H9 (cell line): ENCODE measurements around the gene SCARB2. TPM values are rescaled to one million over a fixed set of nuclear protein-coding genes. Genes with fewer than 3 reads are reported as not detected.

ENCODE experiments used
- DNase-seq: peaks from one replicate; pipeline ENCODE4 v3.0.0-alpha.2; 2017
- H2AFZ ChIP-seq: one replicate; pipeline ENCODE4 v1.6.1; 2013; ENCODE audit warnings: mild to moderate bottlenecking, low read length, control low read depth, moderate library complexity
- H2AK5ac ChIP-seq: 2 replicates; pipeline ENCODE4 v1.6.1; 2013; ENCODE audit warnings: low read length, control low read depth, mixed read lengths; ENCODE audit not compliant: insufficient read length
- H2BK120ac ChIP-seq: one replicate; pipeline ENCODE4 v1.6.1; 2013; ENCODE audit warnings: low read depth, mild to moderate bottlenecking, low read length, control low read depth, inconsistent platforms; ENCODE audit not compliant: poor library complexity, severe bottlenecking
- H2BK12ac ChIP-seq: 2 replicates; pipeline ENCODE4 v1.6.1; 2013; ENCODE audit warnings: low read length, control low read depth, mixed read lengths, low read depth; ENCODE audit not compliant: insufficient read length
- H2BK15ac ChIP-seq: 2 replicates; pipeline ENCODE4 v1.6.1; 2013; ENCODE audit warnings: low read depth, low read length, control low read depth
- H2BK20ac ChIP-seq: one replicate; pipeline ENCODE4 v1.6.1; 2013; ENCODE audit warnings: low read depth, mild to moderate bottlenecking, low read length, control low read depth, inconsistent platforms; ENCODE audit not compliant: poor library complexity, severe bottlenecking
- H2BK5ac ChIP-seq: 2 replicates; pipeline ENCODE4 v1.6.1; 2013; ENCODE audit warnings: low read length, control low read depth, mixed read lengths; ENCODE audit not compliant: insufficient read length
- H3K14ac ChIP-seq: 2 replicates; pipeline ENCODE4 v1.6.1; 2013; ENCODE audit warnings: low read length, control low read depth; ENCODE audit not compliant: insufficient read depth
- H3K18ac ChIP-seq: 2 replicates; pipeline ENCODE4 v1.6.1; 2013; ENCODE audit warnings: low read depth, mild to moderate bottlenecking, mixed read lengths, low read length, control low read depth; ENCODE audit not compliant: insufficient read length
- H3K23ac ChIP-seq: 2 replicates; pipeline ENCODE4 v1.6.1; 2013; ENCODE audit warnings: low read length, control low read depth, mixed read lengths, low read depth; ENCODE audit not compliant: insufficient read length
- H3K23me2 ChIP-seq: 2 replicates; pipeline ENCODE4 v1.6.1; 2013; ENCODE audit warnings: low read depth, mild to moderate bottlenecking, mixed read lengths, low read length, control low read depth; ENCODE audit not compliant: insufficient read length, poor library complexity, severe bottlenecking
- H3K27ac ChIP-seq: 2 replicates; pipeline ENCODE4 v1.5.1; 2013; ENCODE audit warnings: low read length, control low read depth, mixed read lengths, low read depth; ENCODE audit not compliant: insufficient read length
- H3K27me3 ChIP-seq: 2 replicates; pipeline ENCODE4 v1.6.1; 2013; ENCODE audit warnings: low read length, control low read depth, inconsistent platforms; ENCODE audit not compliant: insufficient read depth
- H3K4ac ChIP-seq: 2 replicates; pipeline ENCODE4 v1.6.1; 2013; ENCODE audit warnings: low read depth, mild to moderate bottlenecking, control low read depth, inconsistent platforms, low read length, moderate library complexity
- H3K4me1 ChIP-seq: 2 replicates; pipeline ENCODE4 v1.6.1; 2013; ENCODE audit warnings: low read length, control low read depth, inconsistent platforms; ENCODE audit not compliant: insufficient read depth
- H3K4me2 ChIP-seq: 2 replicates; pipeline ENCODE4 v1.6.1; 2013; ENCODE audit warnings: low read length, control low read depth, mixed read lengths; ENCODE audit not compliant: insufficient read length, insufficient read depth
- H3K56ac ChIP-seq: 2 replicates; pipeline ENCODE4 v1.6.1; 2013; ENCODE audit warnings: low read depth, mild to moderate bottlenecking, mixed read lengths, low read length, control low read depth; ENCODE audit not compliant: insufficient read length
- H3K79me1 ChIP-seq: 2 replicates; pipeline ENCODE4 v1.6.1; 2013; ENCODE audit warnings: low read depth, mild to moderate bottlenecking, moderate library complexity, low read length, control low read depth, inconsistent platforms; ENCODE audit not compliant: insufficient read depth, poor library complexity, severe bottlenecking
- H3K79me2 ChIP-seq: 2 replicates; pipeline ENCODE4 v1.6.1; 2013; ENCODE audit warnings: low read length, control low read depth, inconsistent platforms; ENCODE audit not compliant: insufficient read depth
- H3K9ac ChIP-seq: 2 replicates; pipeline ENCODE4 v1.6.1; 2013; ENCODE audit warnings: low read length, control low read depth, mixed read lengths; ENCODE audit not compliant: insufficient read length; ENCODE audit errors: extremely low read depth
- H3K9me3 ChIP-seq: one replicate; pipeline ENCODE4 v1.6.1; 2013; ENCODE audit warnings: low read depth, low read length, inconsistent platforms; ENCODE audit not compliant: control insufficient read depth
- H3T11ph ChIP-seq: one replicate; pipeline ENCODE4 v1.6.1; 2013; ENCODE audit warnings: mild to moderate bottlenecking, low read length, control low read depth, inconsistent platforms
- H4K20me1 ChIP-seq: one replicate; pipeline ENCODE4 v1.6.1; 2013; ENCODE audit not compliant: control insufficient read depth, insufficient read length, insufficient read depth
- H4K5ac ChIP-seq: 2 replicates; pipeline ENCODE4 v1.6.1; 2013; ENCODE audit warnings: low read depth, mild to moderate bottlenecking, mixed read lengths, low read length, control low read depth; ENCODE audit not compliant: insufficient read length
- H4K8ac ChIP-seq: replicated peaks from 2 replicates; pipeline ENCODE4 v1.6.1; 2013; ENCODE audit warnings: low read length, control low read depth, mixed read lengths, low read depth; ENCODE audit not compliant: insufficient read length
- H4K91ac ChIP-seq: 2 replicates; pipeline ENCODE4 v1.6.1; 2013; ENCODE audit warnings: low read depth, mild to moderate bottlenecking, moderate library complexity, mixed read lengths, low read length, control low read depth; ENCODE audit not compliant: insufficient read length
- H3K27ac Mint-ChIP-seq, 3 experiments: 2 replicates in 2 of 3; 3 replicates in 1 of 3; pipeline ENCODE4 v1.8.0; 2020 to 2021; ENCODE audit warnings: mixed read lengths in 3 of 3, mild to moderate bottlenecking in 1 of 3, moderate library complexity in 1 of 3
- H3K27me3 Mint-ChIP-seq: 2 replicates; pipeline ENCODE4 v1.8.0; 2021; ENCODE audit warnings: low read depth, mild to moderate bottlenecking, moderate library complexity, mixed read lengths
- H3K36me3 Mint-ChIP-seq, 3 experiments: 2 replicates in 2 of 3; 3 replicates in 1 of 3; pipeline ENCODE4 v1.8.0; 2020 to 2021; ENCODE audit warnings: low read depth in 3 of 3, mixed read lengths in 3 of 3; ENCODE audit not compliant: insufficient read depth in 1 of 3
- H3K4me1 Mint-ChIP-seq, 2 experiments: 2 replicates each; pipeline ENCODE4 v1.8.0; 2020; ENCODE audit warnings: mixed read lengths in 2 of 2
- H3K4me3 Mint-ChIP-seq, 2 experiments: 2 replicates in 1 of 2; 3 replicates in 1 of 2; pipeline ENCODE4 v1.8.0; 2020 to 2021; ENCODE audit warnings: mild to moderate bottlenecking in 2 of 2, mixed read lengths in 2 of 2, moderate library complexity in 1 of 2
- H3K9me3 Mint-ChIP-seq, 2 experiments: 2 replicates in 1 of 2; 3 replicates in 1 of 2; pipeline ENCODE4 v1.8.0; 2020; ENCODE audit warnings: mild to moderate bottlenecking in 2 of 2, mixed read lengths in 2 of 2, moderate library complexity in 1 of 2
- WGBS: extraction: QIAGEN DNeasy Blood & Tissue Kit; methylation state at CpG from one replicate; pipeline ENCODE4 v1.1.7; 2013; ENCODE audit warnings: missing lambda C conversion rate, low lambda C conversion rate, mixed read lengths; ENCODE audit not compliant: insufficient read length; ENCODE audit errors: extremely low coverage; 5-methylcytosine and 5-hydroxymethylcytosine counted together
- total RNA-seq: library from RNA; stranded (reverse); gene quantifications from 2 replicates; pipeline ENCODE4 v1.2.1, GENCODE V29; 2021
- TF ChIP-seq, protein P1 (sequence below): fragments of 200-600 bp; sonication (generic); conservative IDR thresholded peaks from 3 replicates; pipeline ENCODE4 v1.8.0; 2021; ENCODE audit warnings: antibody characterized with exemption, mild to moderate bottlenecking

The SCARB2 gene
- total RNA-seq, 1 experiment from 2014 or later = 36.4 TPM

DNA sequence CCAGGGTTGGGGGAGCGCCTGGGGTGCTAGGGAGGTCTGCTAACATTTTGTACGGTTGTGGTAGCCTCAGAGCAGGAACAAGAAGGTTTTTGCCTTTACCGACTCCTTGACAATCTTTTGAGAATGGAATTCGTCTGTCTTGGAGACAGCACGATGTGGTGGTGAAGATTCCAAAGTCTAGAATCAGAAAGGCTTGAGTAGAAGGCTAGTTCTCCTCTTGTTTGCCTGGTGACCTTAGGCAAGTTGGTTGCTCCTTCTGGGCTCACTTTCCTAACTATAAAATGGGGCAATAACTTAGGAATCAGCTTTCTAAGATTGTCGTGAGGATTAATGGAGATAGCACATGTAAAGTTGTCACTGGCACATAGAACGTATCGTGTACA is 38.6 kb upstream of the SCARB2 start:
- H3K27ac ChIP-seq = no peak overlapping the region
- H3K9me3 Mint-ChIP-seq = no peaks in the 10 kb centered on the region

More for the DNA sequence above, 38.6 kb upstream of the SCARB2 start:
- no peak overlapping the region for H2AFZ ChIP-seq
- H3K4ac ChIP-seq = no peak overlapping the region; the same call in 1 of the 2 replicates
- no peaks in the 10 kb centered on the region for H3K36me3 Mint-ChIP-seq
- H3T11ph ChIP-seq = no peak overlapping the region
- no peak overlapping the region for H4K8ac ChIP-seq
- H3K4me1 Mint-ChIP-seq = peaks cover 15 to 17% of the 10 kb centered on the region in 2 experiments
- no peak overlapping the region for H3K9ac ChIP-seq
- H4K20me1 ChIP-seq = no peaks in the 10 kb centered on the region
- peak overlapping the region; percentile 26 for H2BK120ac ChIP-seq
- H3K79me2 ChIP-seq = no peaks in the 10 kb centered on the region
- TF ChIP-seq, protein P1, sequence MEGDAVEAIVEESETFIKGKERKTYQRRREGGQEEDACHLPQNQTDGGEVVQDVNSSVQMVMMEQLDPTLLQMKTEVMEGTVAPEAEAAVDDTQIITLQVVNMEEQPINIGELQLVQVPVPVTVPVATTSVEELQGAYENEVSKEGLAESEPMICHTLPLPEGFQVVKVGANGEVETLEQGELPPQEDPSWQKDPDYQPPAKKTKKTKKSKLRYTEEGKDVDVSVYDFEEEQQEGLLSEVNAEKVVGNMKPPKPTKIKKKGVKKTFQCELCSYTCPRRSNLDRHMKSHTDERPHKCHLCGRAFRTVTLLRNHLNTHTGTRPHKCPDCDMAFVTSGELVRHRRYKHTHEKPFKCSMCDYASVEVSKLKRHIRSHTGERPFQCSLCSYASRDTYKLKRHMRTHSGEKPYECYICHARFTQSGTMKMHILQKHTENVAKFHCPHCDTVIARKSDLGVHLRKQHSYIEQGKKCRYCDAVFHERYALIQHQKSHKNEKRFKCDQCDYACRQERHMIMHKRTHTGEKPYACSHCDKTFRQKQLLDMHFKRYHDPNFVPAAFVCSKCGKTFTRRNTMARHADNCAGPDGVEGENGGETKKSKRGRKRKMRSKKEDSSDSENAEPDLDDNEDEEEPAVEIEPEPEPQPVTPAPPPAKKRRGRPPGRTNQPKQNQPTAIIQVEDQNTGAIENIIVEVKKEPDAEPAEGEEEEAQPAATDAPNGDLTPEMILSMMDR = no peak
- H3K27me3 Mint-ChIP-seq = peaks cover 57% of the 10 kb centered on the region
- H4K91ac ChIP-seq = no peak overlapping the region
- H3K4me2 ChIP-seq = peak overlapping the region; percentile 91
- H3K4me1 ChIP-seq = peaks cover 2% of the 10 kb centered on the region; the same call in 1 of the 2 replicates
- H3K9me3 ChIP-seq = no peaks in the 10 kb centered on the region
- peak overlapping the region; percentile 70 to 79; a peak in 4 of 5 replicates for H3K4me3 Mint-ChIP-seq
- peaks cover 7% of the 10 kb centered on the region for H3K23me2 ChIP-seq
- peak overlapping the region; percentile 94 for H2BK20ac ChIP-seq
- peak overlapping the region; percentile 80 for H3K18ac ChIP-seq
- no peak overlapping the region for H3K23ac ChIP-seq
- H3K27ac Mint-ChIP-seq = no peak overlapping the region
- H2BK12ac ChIP-seq = peak overlapping the region; percentile 1
- H3K14ac ChIP-seq = no peak overlapping the region; the same call in 1 of the 2 replicates
- no peaks in the 10 kb centered on the region for H3K79me1 ChIP-seq
- no peak overlapping the region for H2BK5ac ChIP-seq
- no peaks in the 10 kb centered on the region for H3K27me3 ChIP-seq
- no peak overlapping the region for H2BK15ac ChIP-seq
- H3K56ac ChIP-seq = no peak overlapping the region
- peak overlapping the region; percentile 9 for H2AK5ac ChIP-seq
- H4K5ac ChIP-seq = no peak overlapping the region
- DNase-seq = no peak
- WGBS = no CpG with 5 or more reads among the region's 8 CpGs
